Measurements from ENCODE around the gene VWA3B.
"Not testable (repeated sequence)": the region's sequence is repeated elsewhere in the genome, so short reads cannot be mapped to it uniquely, and the experiment has no call there.

The VWA3B gene

DNA sequence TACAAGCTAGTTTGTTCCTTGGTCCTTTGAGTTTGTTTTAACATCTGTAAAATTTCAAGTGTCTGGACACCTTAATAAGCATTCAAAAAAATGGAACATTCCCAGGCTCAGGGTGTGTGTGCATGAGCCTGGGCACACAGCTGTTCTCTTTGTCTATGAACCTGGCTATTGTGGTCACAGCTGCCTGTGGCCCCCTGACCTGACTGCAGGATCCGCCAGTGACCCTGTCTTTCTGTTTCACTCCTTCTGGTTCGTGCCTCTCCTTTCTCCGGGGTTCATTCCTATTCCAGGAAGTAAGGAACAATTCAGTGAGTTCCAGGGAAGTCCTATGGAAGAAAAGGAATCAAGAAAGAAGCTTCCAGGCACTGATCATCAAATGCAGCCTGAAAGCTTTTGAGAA, 35.6 kb downstream of the VWA3B start:
- no peak overlapping the region for H3K27ac Mint-ChIP-seq
- H3K27me3 Mint-ChIP-seq (ENCODE audit: low read depth, poor library complexity): peaks cover 13% of the 10 kb centered on the region
- H3K9me3 Mint-ChIP-seq: no peaks in the 10 kb centered on the region

DNA sequence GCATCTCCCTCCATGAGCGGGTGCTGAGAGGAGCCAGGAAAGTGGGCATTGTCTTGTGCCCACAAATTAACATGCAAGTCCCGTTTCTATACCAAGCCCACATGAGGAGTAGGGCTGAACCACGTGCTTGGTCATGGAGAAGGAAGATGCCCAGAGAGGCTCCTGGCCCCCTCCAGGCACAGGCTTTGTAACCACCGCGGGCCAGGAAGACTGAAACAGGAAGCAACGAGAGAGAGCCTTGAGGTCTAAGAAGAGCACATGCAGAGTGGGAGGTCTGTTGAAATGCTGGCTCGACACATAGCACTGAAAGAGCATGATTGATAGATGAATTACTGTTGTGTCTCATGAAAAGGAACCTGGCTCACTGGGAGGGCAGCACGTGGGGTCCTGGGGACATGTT, 36.3 kb downstream of the VWA3B start:
- TF ChIP-seq, protein P1, sequence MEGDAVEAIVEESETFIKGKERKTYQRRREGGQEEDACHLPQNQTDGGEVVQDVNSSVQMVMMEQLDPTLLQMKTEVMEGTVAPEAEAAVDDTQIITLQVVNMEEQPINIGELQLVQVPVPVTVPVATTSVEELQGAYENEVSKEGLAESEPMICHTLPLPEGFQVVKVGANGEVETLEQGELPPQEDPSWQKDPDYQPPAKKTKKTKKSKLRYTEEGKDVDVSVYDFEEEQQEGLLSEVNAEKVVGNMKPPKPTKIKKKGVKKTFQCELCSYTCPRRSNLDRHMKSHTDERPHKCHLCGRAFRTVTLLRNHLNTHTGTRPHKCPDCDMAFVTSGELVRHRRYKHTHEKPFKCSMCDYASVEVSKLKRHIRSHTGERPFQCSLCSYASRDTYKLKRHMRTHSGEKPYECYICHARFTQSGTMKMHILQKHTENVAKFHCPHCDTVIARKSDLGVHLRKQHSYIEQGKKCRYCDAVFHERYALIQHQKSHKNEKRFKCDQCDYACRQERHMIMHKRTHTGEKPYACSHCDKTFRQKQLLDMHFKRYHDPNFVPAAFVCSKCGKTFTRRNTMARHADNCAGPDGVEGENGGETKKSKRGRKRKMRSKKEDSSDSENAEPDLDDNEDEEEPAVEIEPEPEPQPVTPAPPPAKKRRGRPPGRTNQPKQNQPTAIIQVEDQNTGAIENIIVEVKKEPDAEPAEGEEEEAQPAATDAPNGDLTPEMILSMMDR (IDR thresholded peaks at IDR 0.05): no peak
- H3K27ac Mint-ChIP-seq: no peak overlapping the region
- no peaks in the 10 kb centered on the region for H3K4me1 Mint-ChIP-seq
- no peak overlapping the region for H3K4me3 Mint-ChIP-seq
- H3K9me3 Mint-ChIP-seq: no peaks in the 10 kb centered on the region
- H3K27me3 Mint-ChIP-seq (ENCODE audit: low read depth, poor library complexity): peaks cover 13% of the 10 kb centered on the region
- H3K36me3 Mint-ChIP-seq (ENCODE audit: low read depth): no peaks in the 10 kb centered on the region
- DNase-seq: no peak

More for the DNA sequence above, 35.6 kb downstream of the VWA3B start:
- Mint-ChIP-seq H3K36me3 (ENCODE audit: low read depth) (no peaks in the 10 kb centered on the region), H3K4me3 (no peak overlapping the region), H3K4me1 (no peaks in the 10 kb centered on the region)
- TF ChIP-seq, protein P1 (IDR thresholded peaks at IDR 0.05): no peak
- no peak for DNase-seq

DNA sequence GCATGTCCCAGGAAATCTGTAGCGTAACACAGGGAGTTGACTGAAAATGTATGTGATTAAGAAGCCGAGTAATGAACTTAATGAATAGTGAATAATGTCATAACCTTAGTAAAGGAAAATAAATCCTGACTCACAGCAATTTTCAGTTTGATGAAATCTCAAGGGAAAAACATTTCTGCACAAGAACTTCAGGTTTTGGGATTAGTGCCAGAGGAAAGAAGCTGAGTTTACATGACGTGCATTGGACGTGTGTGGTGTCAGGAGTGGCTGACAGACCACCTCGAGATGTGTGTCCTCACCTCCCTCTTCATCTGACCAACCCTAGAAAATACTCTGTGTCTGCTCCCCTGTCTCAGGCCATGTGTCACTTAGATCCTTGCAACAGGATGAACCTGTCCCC, 39.1 kb downstream of the VWA3B start:
- Mint-ChIP-seq H3K27me3 (ENCODE audit: low read depth, poor library complexity) (peaks cover 11% of the 10 kb centered on the region), H3K36me3 (ENCODE audit: low read depth) (no peaks in the 10 kb centered on the region), H3K27ac (no peak overlapping the region), H3K9me3 (no peaks in the 10 kb centered on the region), H3K4me1 (no peaks in the 10 kb centered on the region), H3K4me3 (no peak overlapping the region)
- TF ChIP-seq, protein P1 (IDR thresholded peaks at IDR 0.05): no peak
- no peak for DNase-seq

DNA sequence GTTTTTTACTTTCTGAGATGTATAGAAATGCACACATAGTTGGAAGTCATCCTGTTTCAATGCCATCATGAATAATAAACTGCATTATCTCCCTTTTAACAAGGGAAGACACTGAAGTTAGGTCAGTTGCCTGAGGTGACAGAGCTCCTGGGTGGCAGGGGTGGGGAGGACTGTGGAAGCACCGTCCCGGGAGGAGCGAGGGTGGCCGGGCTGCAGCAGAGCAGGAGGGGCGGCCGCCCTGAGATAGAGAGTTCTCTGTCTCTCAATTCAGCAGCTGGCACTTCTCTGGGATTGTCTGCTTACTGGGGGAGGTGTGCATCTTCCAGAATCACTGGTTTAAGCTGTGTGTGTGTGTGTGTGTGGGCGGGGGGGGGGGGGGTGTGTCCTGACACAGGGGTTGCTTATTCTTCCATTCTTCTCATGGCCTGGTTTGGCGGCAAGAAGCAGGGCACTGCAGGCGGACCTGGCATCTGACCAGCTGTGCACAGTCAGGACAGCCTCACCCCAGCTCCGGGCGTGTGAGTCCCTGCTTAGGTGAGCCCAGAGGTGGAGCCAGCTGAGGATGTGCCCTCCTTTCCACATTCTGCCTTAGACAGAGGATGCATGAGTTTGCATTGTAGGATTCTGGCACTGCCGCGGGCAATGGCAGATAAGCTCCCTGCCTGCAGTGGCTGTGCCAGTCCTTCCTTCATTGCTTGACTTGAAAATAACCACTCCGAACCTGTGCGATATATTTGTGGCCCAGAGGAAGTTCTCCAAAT, 40.4 kb downstream of the VWA3B start:
- Mint-ChIP-seq H3K27me3 (ENCODE audit: low read depth, poor library complexity) (peaks cover 10% of the 10 kb centered on the region), H3K9me3 (no peaks in the 10 kb centered on the region), H3K27ac (no peak overlapping the region), H3K36me3 (ENCODE audit: low read depth) (no peaks in the 10 kb centered on the region), H3K4me3 (no peak overlapping the region), H3K4me1 (no peaks in the 10 kb centered on the region)
- DNase-seq: no peak
- TF ChIP-seq, protein P1 (IDR thresholded peaks at IDR 0.05): no peak

DNA sequence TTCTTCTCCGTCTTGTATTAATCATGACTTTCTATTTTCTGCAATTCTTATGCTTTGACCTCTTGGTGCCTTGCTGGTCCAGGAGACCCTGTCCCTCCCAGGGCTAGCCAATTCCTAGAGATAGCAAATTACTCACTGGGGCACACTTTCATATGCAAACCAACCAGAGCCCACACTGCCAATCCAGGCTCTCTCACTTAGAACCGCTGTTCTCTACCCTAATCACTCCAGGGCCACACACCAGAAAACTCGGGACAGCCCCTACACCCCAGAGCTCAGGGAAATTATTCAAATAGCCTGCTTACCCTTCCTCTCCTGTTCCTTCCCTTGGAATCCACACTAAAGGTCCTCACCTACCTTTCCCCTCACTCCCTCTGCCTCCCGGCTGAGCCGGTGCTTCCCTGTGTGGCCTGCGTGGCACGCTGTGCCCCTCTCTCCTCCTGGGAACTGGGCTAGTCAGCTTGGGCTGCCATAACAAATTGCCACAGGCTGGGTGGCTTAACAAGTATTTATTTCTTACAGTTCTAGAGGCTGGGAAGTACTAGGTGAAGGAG, 41.7 kb downstream of the VWA3B start:
- TF ChIP-seq, protein P1 (IDR thresholded peaks at IDR 0.05): no peak
- Mint-ChIP-seq H3K27me3 (ENCODE audit: low read depth, poor library complexity) (peaks cover 6% of the 10 kb centered on the region), H3K27ac (no peak overlapping the region), H3K4me1 (peaks cover 6% of the 10 kb centered on the region), H3K4me3 (no peak overlapping the region), H3K9me3 (no peaks in the 10 kb centered on the region), H3K36me3 (ENCODE audit: low read depth) (no peaks in the 10 kb centered on the region)
- DNase-seq: no peak

DNA sequence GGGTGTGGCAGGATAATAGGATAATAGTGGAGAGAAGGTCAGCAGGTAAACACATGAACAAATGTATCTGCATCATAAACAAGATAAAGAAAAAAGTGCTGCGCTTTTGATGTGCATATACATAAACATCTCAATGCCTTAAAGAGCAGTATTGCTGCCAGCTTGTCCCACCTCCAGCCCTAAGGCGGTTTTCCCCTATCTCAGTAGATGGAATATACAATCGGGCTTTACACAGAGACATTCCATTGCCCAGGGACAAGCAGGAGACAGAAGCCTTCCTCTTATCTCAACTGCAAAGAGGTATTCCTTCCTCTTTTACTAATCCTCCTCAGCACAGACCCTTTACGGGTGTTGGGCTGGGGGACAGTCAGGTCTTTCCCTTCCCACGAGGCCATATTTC, 43.1 kb downstream of the VWA3B start:
- not testable (repeated sequence) for H3K4me3 Mint-ChIP-seq; H3K36me3 Mint-ChIP-seq (ENCODE audit: low read depth); H3K27ac Mint-ChIP-seq; DNase-seq; H3K27me3 Mint-ChIP-seq (ENCODE audit: low read depth, poor library complexity); H3K9me3 Mint-ChIP-seq
- peaks cover 19% of the 10 kb centered on the region for H3K4me1 Mint-ChIP-seq

All from nephron progenitor cell (in vitro differentiated cells).